Esophagus squamous epithelium (tissue), 5 donors: ENCODE measurements around the gene TMEM72. TPM values are rescaled to one million over a fixed set of nuclear protein-coding genes. Genes with fewer than 3 reads are reported as not detected.

Experiments used
- DNase-seq: peaks from one replicate; lab custom pipeline; 2025; lab: John Stamatoyannopoulos, UW
- H3K27ac ChIP-seq, 4 donors: fragments of 200-600 bp; sonication (generic); one replicate each; pipeline ENCODE4 v1.5.1; 2016 to 2019; ENCODE audit warnings: mild to moderate bottlenecking in 1 of 4
- H3K27me3 ChIP-seq, 4 donors: fragments of 200-600 bp; sonication (generic); 1 replicate in 3 of 4; 2 replicates in 1 of 4; pipeline versions ENCODE4 v1.5.1 to v1.6.0; 2017 to 2021; ENCODE audit warnings: antibody characterized with exemption in 1 of 4
- H3K36me3 ChIP-seq, 3 donors: fragments of 200-600 bp; sonication (generic); one replicate each; pipeline ENCODE4 v1.5.1; 2016 to 2019
- H3K4me1 ChIP-seq, 3 donors: fragments of 200-600 bp; sonication (generic); one replicate each; pipeline ENCODE4 v1.5.1; 2017 to 2019
- H3K4me3 ChIP-seq, 4 donors: fragments of 200-600 bp; sonication (generic); 1 replicate in 3 of 4; 2 replicates in 1 of 4; pipeline ENCODE4 v1.5.1; 2016 to 2019; ENCODE audit warnings: mild to moderate bottlenecking in 2 of 4, moderate library complexity in 1 of 4
- H3K9me3 ChIP-seq, 3 donors: fragments of 200-600 bp; sonication (generic); one replicate each; pipeline ENCODE4 v1.5.1; 2016 to 2019
- POLR2A ChIP-seq, 4 donors: fragments of 450-650 bp; IDR thresholded peaks; one replicate each; pipeline ENCODE4 v1.6.1; 2017; ENCODE audit warnings: antibody characterized with exemption in 4 of 4, mild to moderate bottlenecking in 4 of 4, moderate library complexity in 3 of 4
- WGBS, 2 donors: methylation state at CpG; one replicate each; pipeline ENCODE4 v1.1.5; 2018; 5-methylcytosine and 5-hydroxymethylcytosine counted together
- intact Hi-C: fragments of 100-400 bp; cut with DNase I; formaldehyde crosslinking; loops from one replicate; pipeline ENCODE4 v1.15.0; 2022
- total RNA-seq, 4 donors: library from RNA; depleted of rRNA; stranded (reverse); fragments of >200 nt; gene quantifications; one replicate each; pipeline ENCODE4 v1.1.0, GENCODE V29; 2016
- TF ChIP-seq, protein P1 (sequence below), 6 experiments: fragments of 450-650 bp in 4 of 6; fragments of 200-600 bp in 2 of 6; sonication (generic) in 2 of 6; IDR thresholded peaks; one replicate each; pipeline ENCODE4 v1.5.1; 2016 to 2019; ENCODE audit warnings: antibody characterized with exemption in 6 of 6, mild to moderate bottlenecking in 4 of 6, moderate library complexity in 4 of 6
- donor health status: DM: yes; HTN: yes; CAD: no.

TMEM72 gene
- total RNA-seq, 4 donors from 2014 or later = not detected

DNA sequence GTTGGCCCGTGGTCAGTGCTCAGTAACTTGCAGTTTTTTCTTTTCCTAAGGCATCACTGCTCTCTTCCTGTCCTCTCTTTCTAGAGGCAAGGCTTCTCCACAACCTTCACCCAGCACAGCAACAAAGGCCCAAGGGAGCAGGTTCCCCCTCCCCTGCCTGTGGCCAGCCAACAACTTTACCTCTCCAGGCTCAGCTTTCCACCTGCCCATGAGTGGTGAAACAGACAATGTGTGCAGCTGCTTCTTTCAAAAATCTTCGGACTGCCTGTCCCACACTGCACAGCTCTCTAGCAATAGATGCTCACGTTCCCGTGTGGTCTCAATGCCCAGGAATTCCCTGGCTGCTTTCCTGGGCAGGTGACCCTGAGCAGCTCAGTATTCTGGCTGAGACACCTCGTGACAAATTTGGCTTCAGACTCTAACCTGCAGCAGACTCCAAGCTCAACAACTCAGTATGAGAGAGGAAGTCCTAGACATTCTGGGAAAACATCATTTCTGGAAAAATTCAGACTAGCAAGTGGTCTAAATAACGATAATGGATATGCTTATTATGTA is 28.9 kb upstream of the TMEM72 start:
- Histone ChIP-seq H3K9me3 (no peaks in the 10 kb centered on the region), H3K4me3 (no peak overlapping the region), H3K36me3 (no peaks in the 10 kb centered on the region), H3K27me3 (peaks cover 0 to 21% (median 0%) of the 10 kb centered on the region in 4 donors), H3K4me1 (peaks cover 14 to 19% (median 19%) of the 10 kb centered on the region in 3 donors), H3K27ac (no peak overlapping the region)
- no peak for DNase-seq
- intact Hi-C loops = no loop called here
- WGBS, 2 donors = 45 to 58% methylated on average over 3 to 6 of the region's 6 CpGs
- no peak for TF ChIP-seq POLR2A (IDR thresholded peaks at IDR 0.05)
- TF ChIP-seq, protein P1, sequence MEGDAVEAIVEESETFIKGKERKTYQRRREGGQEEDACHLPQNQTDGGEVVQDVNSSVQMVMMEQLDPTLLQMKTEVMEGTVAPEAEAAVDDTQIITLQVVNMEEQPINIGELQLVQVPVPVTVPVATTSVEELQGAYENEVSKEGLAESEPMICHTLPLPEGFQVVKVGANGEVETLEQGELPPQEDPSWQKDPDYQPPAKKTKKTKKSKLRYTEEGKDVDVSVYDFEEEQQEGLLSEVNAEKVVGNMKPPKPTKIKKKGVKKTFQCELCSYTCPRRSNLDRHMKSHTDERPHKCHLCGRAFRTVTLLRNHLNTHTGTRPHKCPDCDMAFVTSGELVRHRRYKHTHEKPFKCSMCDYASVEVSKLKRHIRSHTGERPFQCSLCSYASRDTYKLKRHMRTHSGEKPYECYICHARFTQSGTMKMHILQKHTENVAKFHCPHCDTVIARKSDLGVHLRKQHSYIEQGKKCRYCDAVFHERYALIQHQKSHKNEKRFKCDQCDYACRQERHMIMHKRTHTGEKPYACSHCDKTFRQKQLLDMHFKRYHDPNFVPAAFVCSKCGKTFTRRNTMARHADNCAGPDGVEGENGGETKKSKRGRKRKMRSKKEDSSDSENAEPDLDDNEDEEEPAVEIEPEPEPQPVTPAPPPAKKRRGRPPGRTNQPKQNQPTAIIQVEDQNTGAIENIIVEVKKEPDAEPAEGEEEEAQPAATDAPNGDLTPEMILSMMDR (IDR thresholded peaks at IDR 0.05) = no peak

DNA sequence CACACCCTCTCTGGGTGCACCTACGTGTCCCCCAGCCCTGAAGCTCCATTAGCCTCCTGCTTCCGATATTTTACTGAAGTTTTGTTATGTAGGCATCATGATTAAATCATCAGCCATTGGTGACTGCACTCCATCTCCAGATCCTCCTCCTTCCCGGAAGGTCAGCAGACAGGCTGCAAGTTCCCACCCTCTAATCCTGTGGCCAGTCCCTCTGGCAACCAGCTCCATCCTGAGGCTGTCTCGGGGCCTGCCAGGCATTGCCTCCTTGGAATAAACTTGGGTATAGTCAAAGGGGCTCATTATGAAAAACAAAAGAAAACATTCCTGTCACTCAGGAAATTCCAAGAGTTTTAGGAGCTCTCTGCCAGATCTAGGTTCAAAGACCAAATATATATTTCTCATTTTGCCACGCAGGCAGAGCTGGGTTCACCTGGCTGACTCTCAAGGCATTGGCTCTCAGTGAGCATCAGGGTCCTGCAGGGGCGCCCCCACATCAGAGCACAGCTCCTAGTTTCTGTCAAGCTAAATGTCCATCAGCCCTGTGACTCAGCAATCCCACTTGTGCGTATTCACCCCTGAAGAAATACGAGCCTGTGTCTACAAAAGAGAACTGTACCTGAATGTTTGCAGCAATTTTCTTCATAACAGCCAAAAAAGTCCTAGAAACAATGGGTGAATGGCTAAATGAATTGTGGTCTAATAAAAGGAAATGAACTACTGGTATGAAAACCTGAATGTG is 27.4 kb upstream of the TMEM72 start:
- no peak overlapping the region for H3K27ac ChIP-seq
- H3K9me3 ChIP-seq = no peaks in the 10 kb centered on the region
- no peak for DNase-seq
- H3K4me3 ChIP-seq = no peak overlapping the region
- intact Hi-C loops = no loop called here
- peaks cover 9 to 14% (median 12%) of the 10 kb centered on the region in 3 donors for H3K4me1 ChIP-seq
- WGBS, 2 donors = 65 to 69% methylated on average over 6 to 7 of the region's 8 CpGs
- H3K27me3 ChIP-seq = peaks cover 0 to 21% (median 0%) of the 10 kb centered on the region in 4 donors
- no peaks in the 10 kb centered on the region for H3K36me3 ChIP-seq
- TF ChIP-seq, protein P1 (IDR thresholded peaks at IDR 0.05) = no peak
- TF ChIP-seq POLR2A (IDR thresholded peaks at IDR 0.05) = no peak

DNA sequence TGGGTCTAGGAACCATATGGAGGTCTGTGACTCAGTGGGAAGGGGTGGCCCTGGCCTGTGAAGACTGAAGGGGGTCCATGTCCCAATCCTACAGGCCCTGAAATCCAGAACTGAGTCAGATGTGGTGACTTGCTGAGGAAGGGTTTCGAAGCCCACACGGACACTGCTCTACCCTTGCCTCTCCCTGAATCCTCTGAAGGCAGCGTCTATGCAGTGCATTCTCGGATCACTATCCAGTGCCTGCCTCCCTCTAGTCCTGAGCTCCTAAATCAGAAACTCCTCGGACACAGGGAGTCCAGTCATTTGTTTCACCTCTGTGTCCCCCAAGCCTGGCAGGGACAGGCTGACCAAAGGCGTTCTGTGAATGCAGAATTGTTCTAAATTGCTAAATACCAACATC is 25.4 kb upstream of the TMEM72 start:
- Histone ChIP-seq H3K27ac (no peak overlapping the region), H3K27me3 (peaks cover 0 to 11% (median 0%) of the 10 kb centered on the region in 4 donors), H3K4me3 (no peak overlapping the region), H3K4me1 (no peaks in the 10 kb centered on the region), H3K9me3 (no peaks in the 10 kb centered on the region), H3K36me3 (no peaks in the 10 kb centered on the region)
- intact Hi-C loops = no loop called here
- no peak for DNase-seq
- TF ChIP-seq, protein P1 (IDR thresholded peaks at IDR 0.05) = no peak
- no peak for TF ChIP-seq POLR2A (IDR thresholded peaks at IDR 0.05)
- 80 to 88% methylated on average over 3 to 4 of the region's 6 CpGs for WGBS, 2 donors

DNA sequence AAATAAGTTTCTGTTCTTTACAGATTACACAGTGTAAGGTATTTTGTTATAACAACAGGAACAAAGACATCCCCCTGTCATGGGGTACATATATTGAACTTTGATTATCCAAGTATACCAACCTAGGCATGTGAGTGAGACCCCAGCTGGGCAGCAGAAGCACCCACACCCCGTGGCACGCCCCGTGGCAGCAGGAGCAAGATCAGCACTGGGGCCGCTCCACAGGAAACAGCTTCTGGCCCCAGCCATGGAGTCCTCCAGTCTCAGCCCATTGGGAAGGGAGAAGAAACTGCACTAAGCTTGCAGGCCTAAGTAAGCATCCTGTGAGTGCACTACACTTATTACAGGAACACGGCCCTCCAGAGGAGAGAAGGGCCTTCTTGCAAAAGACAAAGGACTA is 24.2 kb upstream of the TMEM72 start:
- WGBS, 2 donors = 80 to 86% methylated on average over 1 to 5 of the region's 5 CpGs

DNA sequence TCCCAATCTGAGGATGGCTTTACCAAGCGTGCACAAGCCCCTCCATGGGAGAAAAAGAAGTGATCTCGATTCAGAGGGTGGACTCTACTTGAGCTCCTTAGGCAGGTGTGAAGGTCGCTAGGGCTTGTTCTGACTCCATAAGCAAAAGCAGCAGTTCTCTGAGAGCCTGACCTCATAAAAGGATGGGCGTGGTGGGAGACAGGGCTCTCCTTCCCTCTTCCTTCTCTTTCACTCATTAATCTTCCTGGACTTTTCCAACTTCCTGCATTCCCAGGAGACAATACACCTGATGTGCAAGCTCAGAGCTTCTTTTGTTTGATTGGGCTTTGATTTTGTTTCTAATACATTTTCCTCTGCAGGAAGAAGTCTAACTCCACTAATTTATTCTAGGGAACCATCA is 22.3 kb upstream of the TMEM72 start:
- Histone ChIP-seq H3K9me3 (no peaks in the 10 kb centered on the region), H3K27ac (no peak overlapping the region), H3K4me3 (no peak overlapping the region), H3K4me1 (no peaks in the 10 kb centered on the region), H3K36me3 (no peaks in the 10 kb centered on the region), H3K27me3 (no peaks in the 10 kb centered on the region)
- TF ChIP-seq, protein P1 (IDR thresholded peaks at IDR 0.05) = no peak
- no peak for TF ChIP-seq POLR2A (IDR thresholded peaks at IDR 0.05)
- no peak for DNase-seq
- WGBS, 2 donors = 61 to 76% methylated on average over 4 of the region's 4 CpGs
- intact Hi-C loops = no loop called here

More for the DNA sequence above, 24.2 kb upstream of the TMEM72 start:
- DNase-seq = no peak
- H3K4me3 ChIP-seq = no peak overlapping the region
- TF ChIP-seq POLR2A (IDR thresholded peaks at IDR 0.05) = no peak
- TF ChIP-seq, protein P1 (IDR thresholded peaks at IDR 0.05) = no peak
- no peaks in the 10 kb centered on the region for H3K9me3 ChIP-seq
- no peak overlapping the region for H3K27ac ChIP-seq
- H3K27me3 ChIP-seq = peaks cover 0 to under 1% (median 0%) of the 10 kb centered on the region in 4 donors
- intact Hi-C loops = no loop called here
- H3K36me3 ChIP-seq = no peaks in the 10 kb centered on the region
- no peaks in the 10 kb centered on the region for H3K4me1 ChIP-seq
